ENCODE data around the gene GALM.

DNA sequence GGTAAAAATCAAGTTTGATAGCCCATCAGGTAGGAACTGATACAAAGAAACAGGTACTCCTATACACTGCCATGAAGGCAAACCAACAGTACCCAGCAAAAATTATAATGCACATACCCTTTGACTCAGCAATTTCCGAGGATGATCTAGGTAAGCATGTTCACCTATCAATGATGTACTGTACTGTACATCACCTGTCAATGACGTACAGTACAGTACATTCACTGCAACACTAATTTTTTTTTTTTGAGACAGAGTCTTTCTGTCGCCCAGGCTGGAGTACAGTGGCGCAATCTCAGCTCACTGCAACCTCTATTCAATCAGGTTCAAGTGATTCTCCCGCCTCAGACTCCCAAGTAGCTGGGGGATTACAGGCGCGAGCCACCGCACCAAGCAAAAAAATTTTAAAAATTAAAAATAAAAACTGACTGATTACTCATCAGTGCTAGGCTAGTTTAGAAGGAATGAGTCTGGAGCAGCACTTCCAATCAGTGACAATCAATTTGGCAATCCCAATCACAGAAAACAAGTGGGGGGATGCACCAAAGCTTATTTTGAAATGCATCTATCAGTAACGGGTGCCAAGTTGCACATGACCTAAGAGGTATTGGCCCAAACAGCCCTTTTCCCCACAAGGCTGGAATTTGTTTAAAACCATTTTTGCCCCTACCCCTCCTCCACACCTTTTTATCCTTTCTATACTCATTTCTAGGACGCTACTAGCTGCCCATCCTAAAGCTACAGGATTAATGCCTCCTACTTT is 77.1 kb downstream of the GALM start:
- TF ChIP-seq, protein P1, sequence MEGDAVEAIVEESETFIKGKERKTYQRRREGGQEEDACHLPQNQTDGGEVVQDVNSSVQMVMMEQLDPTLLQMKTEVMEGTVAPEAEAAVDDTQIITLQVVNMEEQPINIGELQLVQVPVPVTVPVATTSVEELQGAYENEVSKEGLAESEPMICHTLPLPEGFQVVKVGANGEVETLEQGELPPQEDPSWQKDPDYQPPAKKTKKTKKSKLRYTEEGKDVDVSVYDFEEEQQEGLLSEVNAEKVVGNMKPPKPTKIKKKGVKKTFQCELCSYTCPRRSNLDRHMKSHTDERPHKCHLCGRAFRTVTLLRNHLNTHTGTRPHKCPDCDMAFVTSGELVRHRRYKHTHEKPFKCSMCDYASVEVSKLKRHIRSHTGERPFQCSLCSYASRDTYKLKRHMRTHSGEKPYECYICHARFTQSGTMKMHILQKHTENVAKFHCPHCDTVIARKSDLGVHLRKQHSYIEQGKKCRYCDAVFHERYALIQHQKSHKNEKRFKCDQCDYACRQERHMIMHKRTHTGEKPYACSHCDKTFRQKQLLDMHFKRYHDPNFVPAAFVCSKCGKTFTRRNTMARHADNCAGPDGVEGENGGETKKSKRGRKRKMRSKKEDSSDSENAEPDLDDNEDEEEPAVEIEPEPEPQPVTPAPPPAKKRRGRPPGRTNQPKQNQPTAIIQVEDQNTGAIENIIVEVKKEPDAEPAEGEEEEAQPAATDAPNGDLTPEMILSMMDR (IDR thresholded peaks at IDR 0.05 in 8 of 11, conservative IDR thresholded peaks at IDR 0.05 in 3 of 11), result no peak
- no peak for TF ChIP-seq POLR2A (IDR thresholded peaks at IDR 0.05)
- TF ChIP-seq POLR2AphosphoS5 (IDR thresholded peaks at IDR 0.05), result no peak

Data from spleen (tissue), 7 donors.